ENCODE results near the gene YBEY. TPM values are rescaled to one million over a fixed set of nuclear protein-coding genes. Genes with fewer than 3 reads are reported as not detected.

YBEY gene
- total RNA-seq, 4 donors from 2014 or later = 4.7 to 17.9 (median 11.7) TPM

- Histone ChIP-seq H3K27ac (no peak overlapping the region), H3K4me1 (no peaks in the 10 kb centered on the region), H3K9me3 (no peaks in the 10 kb centered on the region), H3K4me3 (no peak overlapping the region), H3K27me3 (no peaks in the 10 kb centered on the region), H3K36me3 (peaks cover 41 to 100% (median 52%) of the 10 kb centered on the region in 3 donors)
- DNase-seq = no peak
- intact Hi-C loops (cut with DNase I) = no loop called here
- 86 to 88% methylated on average over 7 to 10 of the region's 12 CpGs for WGBS, 2 donors
- TF ChIP-seq CTCF (IDR thresholded peaks at IDR 0.05) = no peak
- no peak for TF ChIP-seq POLR2A (IDR thresholded peaks at IDR 0.05)
These were observed 31.8 kb upstream of the YBEY start for GRCh38 chr21:46254208-46254975.

GRCh38 chr21:46255166-46255565, 31.0 kb upstream of the YBEY start:
- no peaks in the 10 kb centered on the region for H3K4me1 ChIP-seq
- intact Hi-C loops (cut with DNase I) = no loop called here
- H3K27me3 ChIP-seq = no peaks in the 10 kb centered on the region
- no peak for TF ChIP-seq CTCF (IDR thresholded peaks at IDR 0.05)
- no peak overlapping the region for H3K27ac ChIP-seq
- DNase-seq = no peak
- 89 to 91% methylated on average over 11 of the region's 11 CpGs for WGBS, 2 donors
- H3K36me3 ChIP-seq = peaks cover 40 to 100% (median 60%) of the 10 kb centered on the region in 3 donors
- no peaks in the 10 kb centered on the region for H3K9me3 ChIP-seq
- H3K4me3 ChIP-seq = no peak overlapping the region

GRCh38 chr21:46255758-46256337, 30.3 kb upstream of the YBEY start:
- no peak for TF ChIP-seq CTCF (IDR thresholded peaks at IDR 0.05)
- no peak for TF ChIP-seq POLR2A (IDR thresholded peaks at IDR 0.05)
- H3K36me3 ChIP-seq = peaks cover 37 to 100% (median 60%) of the 10 kb centered on the region in 3 donors
- no peaks in the 10 kb centered on the region for H3K4me1 ChIP-seq
- H3K27ac ChIP-seq = no peak overlapping the region
- WGBS, 2 donors = 82 to 94% methylated on average over 2 to 4 of the region's 6 CpGs
- H3K27me3 ChIP-seq = no peaks in the 10 kb centered on the region
- no peaks in the 10 kb centered on the region for H3K9me3 ChIP-seq
- H3K4me3 ChIP-seq = no peak overlapping the region
- intact Hi-C loops (cut with DNase I) = no loop called here
- no peak for DNase-seq

- no peak for DNase-seq
- Histone ChIP-seq H3K9me3 (no peaks in the 10 kb centered on the region), H3K36me3 (peaks cover 40 to 100% (median 65%) of the 10 kb centered on the region in 3 donors), H3K4me1 (no peaks in the 10 kb centered on the region), H3K27ac (no peak overlapping the region), H3K27me3 (no peaks in the 10 kb centered on the region), H3K4me3 (no peak overlapping the region)
- intact Hi-C loops (cut with DNase I) = no loop called here
- 79 to 91% methylated on average over 2 to 16 of the region's 18 CpGs for WGBS, 2 donors
- TF ChIP-seq CTCF (IDR thresholded peaks at IDR 0.05) (no peak), POLR2A (IDR thresholded peaks at IDR 0.05) (no peak)
These were observed 29.6 kb upstream of the YBEY start for GRCh38 chr21:46256501-46256994.

GRCh38 chr21:46264046-46264689, 22.0 kb upstream of the YBEY start:
- Histone ChIP-seq H3K4me1 (no peaks in the 10 kb centered on the region), H3K36me3 (peaks cover 43 to 100% (median 66%) of the 10 kb centered on the region in 3 donors), H3K27ac (no peak overlapping the region), H3K4me3 (no peak overlapping the region), H3K9me3 (no peaks in the 10 kb centered on the region), H3K27me3 (no peaks in the 10 kb centered on the region)
- 89 to 91% methylated on average over 10 to 16 of the region's 22 CpGs for WGBS, 2 donors
- intact Hi-C loops (cut with DNase I) = no loop called here
- DNase-seq = no peak
- TF ChIP-seq CTCF (IDR thresholded peaks at IDR 0.05) = no peak
- no peak for TF ChIP-seq POLR2A (IDR thresholded peaks at IDR 0.05)

Measured in esophagus squamous epithelium (tissue), 5 donors.